Right hindlimb (tissue), 1 donor: ENCODE results near the gene UQCRH.

Source experiments
- DNase-seq: peaks from one replicate; pipeline ENCODE4 v3.0.0-alpha.2; 2018

Gene UQCRH

GRCh38 chr1:46303038-46303871 is at the start of gene UQCRH, which contains the start of gene LRRC41:
Gene UQCRH, plus strand, starts transcription at chr1:46303698. Its CDS starts 69 bp downstream, at chr1:46303767.
Gene LRRC41, minus strand, starts transcription at chr1:46303616. Its CDS starts 294 bp downstream, at chr1:46303322.
- peak; percentile 96 for DNase-seq

DNA sequence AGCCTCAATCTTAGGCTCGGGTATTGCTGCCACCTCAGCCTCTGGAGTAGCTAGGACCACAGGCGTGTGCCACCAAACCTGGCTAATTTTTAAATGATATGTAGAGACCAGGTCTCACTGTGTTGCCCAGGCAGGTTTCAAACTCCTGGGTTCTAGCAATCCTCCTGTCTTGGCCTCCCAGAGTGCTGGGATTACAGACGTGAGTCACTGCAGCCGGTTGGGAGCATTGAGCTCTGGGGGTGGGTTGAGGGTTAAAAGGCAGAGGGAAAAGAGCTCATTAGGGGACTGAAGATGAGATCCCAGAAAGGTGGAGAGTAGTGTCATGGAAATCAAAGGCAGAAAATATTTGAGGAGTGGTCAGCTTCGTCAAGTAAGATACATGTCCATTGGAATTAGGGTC is 48.8 kb upstream of the UQCRH start:
- no peak for DNase-seq

DNA sequence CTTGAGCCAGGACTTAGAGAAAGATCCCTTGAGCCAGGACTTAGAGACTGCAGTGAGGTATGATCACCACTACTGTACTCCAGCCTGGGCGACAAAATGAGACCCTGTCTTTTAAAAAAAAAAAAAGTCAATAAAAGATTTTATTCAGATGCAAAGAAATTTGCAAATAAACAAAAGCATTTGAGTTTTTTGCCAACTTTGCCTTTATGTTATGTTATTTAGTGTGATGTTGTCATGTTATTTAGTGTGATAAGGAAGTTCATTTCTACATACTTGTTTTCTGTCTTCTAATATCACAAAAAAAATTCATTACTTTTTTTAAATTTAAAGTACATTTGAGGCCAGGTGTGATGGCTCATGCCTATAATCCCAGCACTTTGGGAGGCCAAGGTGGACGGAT is 47.0 kb upstream of the UQCRH start:
- no peak for DNase-seq

DNA sequence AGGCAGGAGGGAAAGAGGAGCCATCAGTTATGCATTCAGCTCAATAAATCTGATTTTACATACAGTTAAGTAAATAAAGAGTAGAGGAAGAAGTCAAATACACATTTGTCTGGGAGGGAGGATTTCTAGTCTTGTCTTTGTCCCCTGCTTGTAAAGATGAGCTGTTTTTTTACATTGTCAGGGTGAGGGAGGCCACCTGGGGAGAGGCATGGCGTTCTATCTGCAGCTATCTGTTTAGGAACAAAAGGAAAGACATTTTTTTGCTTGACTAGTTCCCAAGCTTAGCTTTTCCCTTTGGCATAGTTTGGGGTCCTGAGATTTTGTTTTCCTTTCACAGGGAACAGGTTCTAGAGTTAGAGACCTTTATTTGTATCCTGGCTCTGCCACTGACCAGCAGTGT is 41.0 kb upstream of the UQCRH start:
- DNase-seq: no peak

DNA sequence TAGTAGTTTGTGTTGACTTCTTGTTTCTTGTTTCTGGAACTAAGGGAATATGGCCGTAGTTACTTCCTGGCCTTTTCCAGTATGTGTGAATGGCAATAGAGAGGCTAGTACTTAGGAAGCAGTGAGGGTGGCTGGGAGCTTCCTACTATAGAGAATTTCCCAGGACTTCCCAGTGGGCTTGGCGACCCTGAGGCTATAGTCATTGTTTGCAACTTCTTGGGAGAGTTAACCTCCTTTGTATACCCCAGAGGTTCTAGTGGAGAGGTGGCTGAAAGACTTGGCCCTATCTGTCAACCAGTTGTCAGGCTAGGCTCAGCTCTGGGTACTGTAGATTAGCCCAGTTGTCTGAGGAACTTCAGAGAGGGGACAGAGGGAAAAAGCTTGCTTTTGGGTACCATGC is 40.4 kb upstream of the UQCRH start:
- no peak for DNase-seq

DNA sequence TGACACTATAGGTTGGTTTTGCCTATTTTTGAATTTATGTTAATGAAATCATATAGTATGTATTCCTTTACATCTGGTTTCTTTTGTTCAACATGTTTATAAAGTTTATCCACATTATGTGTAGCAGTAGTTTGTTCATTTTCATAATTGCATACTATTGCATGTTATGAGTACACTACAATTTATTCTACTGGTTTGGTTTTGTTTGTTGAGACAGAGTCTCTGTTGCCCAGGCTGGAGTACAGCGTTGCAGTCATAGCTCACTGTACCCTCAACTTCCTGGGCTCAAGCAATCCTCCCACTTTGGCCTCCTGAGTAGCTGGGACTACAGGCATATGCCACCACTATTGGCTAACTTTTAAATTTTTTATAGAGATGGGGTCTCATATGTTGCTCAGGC is 34.9 kb upstream of the UQCRH start:
- no peak for DNase-seq

DNA sequence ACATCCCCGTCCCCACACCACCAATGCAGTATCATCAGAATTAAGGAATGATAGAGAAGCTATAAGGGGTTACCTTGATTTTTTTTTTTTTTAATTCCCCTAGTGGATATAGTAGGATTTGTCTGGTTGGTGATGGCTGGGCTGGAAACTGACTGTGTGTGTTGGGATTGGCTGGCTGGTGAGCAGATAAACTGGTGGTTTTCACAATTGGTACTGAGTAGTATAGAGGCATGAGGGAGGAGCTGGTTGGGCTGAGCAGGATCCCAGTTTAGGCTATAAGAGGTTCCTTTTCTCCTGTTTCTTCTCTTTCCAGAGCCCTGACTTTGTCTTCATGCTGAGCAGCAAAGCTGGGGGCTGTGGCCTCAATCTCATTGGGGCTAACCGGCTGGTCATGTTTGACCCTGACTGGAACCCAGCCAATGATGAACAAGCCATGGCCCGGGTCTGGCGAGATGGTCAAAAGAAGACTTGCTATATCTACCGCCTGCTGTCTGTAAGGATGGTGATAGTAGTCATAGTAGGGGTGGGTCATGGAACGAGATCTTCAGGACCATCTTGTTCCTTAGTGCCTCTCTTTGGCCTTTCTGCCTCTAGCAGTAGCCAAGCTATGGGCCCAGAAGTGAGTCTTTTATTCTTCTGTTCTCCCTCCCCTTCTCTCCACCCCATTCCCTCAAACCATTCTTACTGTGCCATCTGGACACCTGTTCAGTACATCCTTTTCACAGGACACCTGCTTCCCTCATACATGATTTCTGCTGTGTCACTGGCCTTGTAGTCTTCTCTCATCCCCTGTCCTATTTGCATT is 29.1 kb upstream of the UQCRH start:
- no peak for DNase-seq

GRCh38 chr1:46275030-46275337 is 28.5 kb upstream of the UQCRH start:
- DNase-seq: no peak

DNA sequence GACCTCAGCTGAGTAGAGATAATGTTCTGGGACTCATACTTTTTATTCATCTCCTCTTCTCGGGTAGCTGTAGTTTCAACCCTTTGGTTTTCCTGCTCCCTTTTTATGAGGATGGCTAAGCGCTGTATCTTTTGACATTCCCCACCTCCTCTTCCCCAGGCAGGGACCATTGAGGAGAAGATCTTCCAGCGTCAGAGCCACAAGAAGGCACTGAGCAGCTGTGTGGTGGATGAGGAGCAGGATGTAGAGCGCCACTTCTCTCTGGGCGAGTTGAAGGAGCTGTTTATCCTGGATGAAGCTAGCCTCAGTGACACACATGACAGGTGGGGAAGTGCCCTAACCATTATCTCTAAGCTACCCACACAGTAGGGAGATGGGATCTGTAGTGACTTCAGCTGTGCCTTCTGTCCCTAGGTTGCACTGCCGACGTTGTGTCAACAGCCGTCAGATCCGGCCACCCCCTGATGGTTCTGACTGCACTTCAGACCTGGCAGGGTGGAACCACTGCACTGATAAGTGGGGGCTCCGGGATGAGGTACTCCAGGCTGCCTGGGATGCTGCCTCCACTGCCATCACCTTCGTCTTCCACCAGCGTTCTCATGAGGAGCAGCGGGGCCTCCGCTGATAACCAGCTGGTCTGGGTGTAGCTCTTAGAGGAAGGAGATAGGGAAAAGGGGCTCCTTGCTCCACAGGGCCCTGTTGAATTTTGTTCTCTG is 25.7 kb upstream of the UQCRH start:
- DNase-seq: no peak

- no peak for DNase-seq
Observed at GRCh38 chr1:46278807-46279206, 24.7 kb upstream of the UQCRH start.

- no peak for DNase-seq
Observed at GRCh38 chr1:46280092-46280491, 23.4 kb upstream of the UQCRH start.

DNA sequence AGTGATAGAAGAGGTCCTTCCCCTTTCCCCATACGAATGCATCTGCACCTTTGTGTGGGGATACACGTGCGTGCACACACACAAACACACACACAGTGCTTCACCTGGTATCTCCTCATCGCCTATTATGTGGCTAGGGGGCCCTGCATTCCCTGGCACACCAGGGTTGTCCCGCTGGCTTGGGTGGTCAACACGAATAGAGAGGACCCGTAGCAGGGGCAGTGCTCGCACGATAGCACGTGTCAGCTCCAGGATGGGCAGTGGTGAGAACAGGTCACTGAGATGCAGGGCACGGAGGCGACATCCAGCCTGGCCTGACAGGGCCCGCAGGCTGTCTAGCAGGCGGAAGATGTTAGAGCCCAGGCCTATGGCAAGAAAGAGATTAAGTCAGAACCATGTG is 22.5 kb upstream of the UQCRH start:
- DNase-seq: no peak

DNA sequence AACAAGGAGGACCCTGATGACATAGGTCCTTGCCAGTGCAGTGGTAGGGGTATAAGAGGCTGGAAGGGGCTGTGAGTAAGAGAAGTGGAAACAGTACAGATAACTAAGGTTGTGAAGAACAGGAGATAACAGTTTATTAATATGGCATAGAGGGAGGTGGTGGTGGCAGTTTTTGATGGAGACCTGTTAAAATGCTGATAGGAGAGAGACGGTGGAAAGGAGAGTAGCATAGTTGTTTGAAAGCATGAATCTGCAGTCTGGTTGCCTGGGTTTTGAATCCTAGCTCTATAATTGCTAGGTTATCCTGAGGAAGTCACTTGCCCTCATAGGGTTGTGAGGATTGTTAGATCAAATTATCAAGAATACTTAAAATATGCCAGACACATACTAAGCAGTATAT is 19.4 kb upstream of the UQCRH start:
- no peak for DNase-seq

DNA sequence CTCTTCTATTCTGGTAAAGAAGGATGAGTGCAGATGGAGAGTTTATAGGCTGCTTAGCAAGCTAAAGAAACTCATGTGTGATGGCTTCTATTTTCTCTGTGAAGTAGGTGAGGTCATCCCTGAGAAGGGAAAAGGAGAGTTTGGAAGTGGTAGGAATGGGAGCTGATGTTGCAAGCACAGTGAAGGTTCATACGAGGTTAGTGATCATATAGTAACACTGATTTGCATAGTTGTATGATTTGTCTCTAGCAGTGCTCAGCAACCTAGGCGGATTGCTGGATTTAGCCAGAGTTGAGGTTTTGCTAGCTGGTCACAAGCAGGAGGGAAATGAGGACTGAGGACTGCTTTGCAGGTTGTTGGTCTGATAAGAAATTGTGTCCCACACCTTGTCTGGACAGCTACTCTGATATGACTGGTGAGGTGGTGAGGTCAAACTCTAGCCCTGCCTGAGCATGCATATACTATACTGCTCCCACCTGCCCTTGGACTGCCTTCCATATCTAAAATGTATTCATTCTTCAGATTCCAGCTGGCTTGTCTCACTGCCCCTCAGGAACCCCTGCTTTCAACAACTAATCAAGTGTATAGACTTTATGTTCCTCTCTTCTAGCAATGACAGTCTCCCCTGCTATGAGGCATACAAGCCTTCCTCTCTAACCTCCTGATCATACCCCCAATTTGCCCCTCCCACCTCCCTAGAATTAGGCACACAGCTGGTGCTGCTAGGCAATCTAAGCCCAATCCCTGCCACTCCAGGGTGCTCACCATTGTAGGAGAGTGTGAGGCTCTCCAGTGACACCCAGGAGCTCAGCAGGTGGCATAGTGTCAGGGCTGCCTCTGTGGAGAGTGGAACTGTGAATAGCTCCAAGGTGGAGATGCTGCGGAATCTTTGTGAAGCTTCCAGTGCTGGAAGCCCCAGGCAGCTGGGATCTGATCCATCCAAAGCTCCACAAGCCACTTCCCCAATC is 18.6 kb upstream of the UQCRH start:
- DNase-seq: no peak

DNA sequence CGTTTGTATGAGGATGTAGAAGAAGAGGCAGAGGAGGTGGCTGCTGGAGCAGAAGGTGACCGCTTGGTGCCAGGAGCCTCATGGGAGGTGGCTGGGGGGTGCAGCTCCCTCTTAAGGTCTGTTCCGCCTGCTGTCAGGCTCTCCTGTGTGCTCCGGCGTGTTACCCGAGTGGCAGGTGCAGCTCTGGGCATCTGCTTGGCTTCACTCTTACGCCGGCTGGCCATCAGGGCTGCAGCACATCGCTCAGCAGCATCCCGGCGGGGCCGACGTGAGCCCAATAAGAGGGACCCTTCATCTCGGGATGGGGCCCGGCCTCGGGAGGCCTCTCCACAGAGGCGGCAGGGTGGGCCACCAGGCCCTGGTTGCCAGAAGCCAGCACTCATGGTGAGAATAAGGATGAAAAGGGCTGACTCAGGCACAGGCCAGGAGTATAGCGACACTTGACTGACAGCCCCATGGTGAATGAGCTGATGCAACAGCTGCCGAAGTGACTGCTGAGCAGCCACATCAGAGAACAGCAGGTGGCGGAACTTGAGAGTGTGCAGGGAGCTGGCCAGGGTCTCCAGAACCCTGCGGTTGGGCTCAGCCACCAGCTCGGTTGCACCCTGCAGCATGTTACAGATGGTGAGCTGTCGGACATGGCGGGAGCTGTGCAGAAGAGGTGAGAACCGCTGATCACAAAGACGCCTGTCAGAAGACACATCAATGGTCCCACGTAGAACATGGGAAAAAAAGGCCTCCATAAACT is 17.6 kb upstream of the UQCRH start:
- DNase-seq: peak; percentile 76

GRCh38 chr1:46288485-46289133 is 14.9 kb upstream of the UQCRH start:
- no peak for DNase-seq

GRCh38 chr1:46289134-46289494 is 14.4 kb upstream of the UQCRH start:
- DNase-seq: no peak

DNA sequence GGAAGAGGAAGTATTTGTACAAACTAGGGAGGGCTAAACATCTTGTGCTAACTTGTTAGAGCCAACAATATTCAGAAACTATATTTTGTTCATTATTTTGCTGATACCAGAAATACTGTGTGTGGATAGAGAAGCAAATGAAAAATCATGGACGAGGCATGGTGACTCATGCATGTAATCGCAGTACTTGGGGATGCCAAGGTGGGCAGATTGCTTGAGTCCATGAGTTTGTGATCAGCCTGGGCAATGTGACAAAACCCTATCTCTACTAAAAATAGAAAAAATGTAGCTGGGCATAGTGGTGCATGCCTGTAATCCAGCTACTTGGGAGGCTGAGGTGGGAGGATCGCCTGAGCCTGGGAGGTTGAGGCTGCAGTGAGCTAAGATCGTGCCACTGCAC is 13.5 kb upstream of the UQCRH start:
- no peak for DNase-seq

DNA sequence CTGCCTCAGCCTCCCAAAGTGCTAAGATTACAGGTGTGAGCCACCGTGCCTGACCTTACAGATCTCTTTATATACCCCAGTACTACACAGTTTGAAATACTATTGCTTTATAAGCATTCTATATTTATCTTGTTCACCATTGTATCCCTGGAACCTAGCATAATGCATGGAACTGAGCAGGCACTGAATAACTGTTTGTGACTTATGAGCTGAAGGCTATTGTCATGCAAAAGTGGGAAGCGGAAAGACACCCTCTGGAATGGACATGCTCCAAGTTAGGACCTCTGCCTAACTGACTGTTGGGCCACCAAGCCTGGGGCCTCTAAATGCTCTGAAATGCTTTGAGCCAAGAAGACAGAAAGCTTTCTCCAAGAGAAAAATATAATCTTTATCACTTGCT is 8.2 kb upstream of the UQCRH start:
- DNase-seq: no peak

- no peak for DNase-seq
Observed at GRCh38 chr1:46298387-46298786, 5.1 kb upstream of the UQCRH start.
